Gastroesophageal sphincter (tissue), 4 donors: ENCODE results near the gene KLHL29. TPM values are rescaled to one million over a fixed set of nuclear protein-coding genes. Genes with fewer than 3 reads are reported as not detected.
A peak's percentile ranks its signal among the peaks of the same experiment; 100 is the strongest.

Experiments used
- ATAC-seq: fragments of 150-250 bp; one replicate; pipeline ENCODE4 v1.9.1; 2016; ENCODE audit warnings: mild to moderate bottlenecking, moderate library complexity
- H3K27ac ChIP-seq, 4 donors: fragments of 200-600 bp; sonication (generic) in 3 of 4; 1 replicate in 3 of 4; 2 replicates in 1 of 4; pipeline ENCODE4 v1.5.1; 2016 to 2019
- H3K27me3 ChIP-seq: fragments of 200-600 bp; sonication (generic); one replicate; pipeline ENCODE4 v1.5.1; 2019
- H3K36me3 ChIP-seq, 2 donors: fragments of 200-600 bp; sonication (generic); one replicate each; pipeline ENCODE4 v1.5.1; 2019; ENCODE audit warnings: control low read depth in 1 of 2
- H3K4me1 ChIP-seq, 3 donors: fragments of 200-600 bp; sonication (generic); 1 replicate in 2 of 3; 2 replicates in 1 of 3; pipeline ENCODE4 v1.5.1; 2016 to 2019; ENCODE audit warnings: control low read depth in 2 of 3
- H3K4me3 ChIP-seq, 2 donors: fragments of 200-600 bp; sonication (generic); one replicate each; pipeline ENCODE4 v1.5.1; 2019; ENCODE audit warnings: mild to moderate bottlenecking in 1 of 2, moderate library complexity in 1 of 2
- H3K9me3 ChIP-seq, 3 donors: fragments of 200-600 bp; sonication (generic); one replicate each; pipeline ENCODE4 v1.5.1; 2017 to 2019; ENCODE audit warnings: control low read depth in 2 of 3
- EP300 ChIP-seq: sonication (generic); formaldehyde crosslinking; IDR thresholded peaks from one replicate; pipeline ENCODE4 v1.6.1; 2017; ENCODE audit warnings: antibody characterized with exemption, mild to moderate bottlenecking
- POLR2A ChIP-seq, 2 donors: fragments of 450-650 bp; IDR thresholded peaks; one replicate each; pipeline ENCODE4 v1.6.1; 2017; ENCODE audit warnings: antibody characterized with exemption in 2 of 2, mild to moderate bottlenecking in 2 of 2, moderate library complexity in 1 of 2
- POLR2AphosphoS5 ChIP-seq: sonication (generic); formaldehyde crosslinking; IDR thresholded peaks from one replicate; pipeline ENCODE4 v1.6.1; 2017; ENCODE audit warnings: antibody characterized with exemption
- WGBS, 2 donors: methylation state at CpG; one replicate each; pipeline ENCODE4 v1.1.5; 2018; ENCODE audit warnings: low coverage in 1 of 2; 5-methylcytosine and 5-hydroxymethylcytosine counted together
- total RNA-seq, 4 donors: library from RNA; depleted of rRNA; stranded (reverse); fragments of >200 nt; gene quantifications; one replicate each; pipeline ENCODE4 v1.1.0, GENCODE V29; 2016
- TF ChIP-seq, protein P1 (sequence below), 4 experiments: fragments of 200-600 bp in 2 of 4; fragments of 450-650 bp in 2 of 4; sonication (generic) in 1 of 4; IDR thresholded peaks; one replicate each; pipeline ENCODE4 v1.5.1; 2017 to 2019; ENCODE audit warnings: antibody characterized with exemption in 4 of 4, mild to moderate bottlenecking in 2 of 4, moderate library complexity in 2 of 4

The KLHL29 gene
- total RNA-seq, 4 donors from 2014 or later = 15.2 to 31.5 (median 24.2) TPM

DNA sequence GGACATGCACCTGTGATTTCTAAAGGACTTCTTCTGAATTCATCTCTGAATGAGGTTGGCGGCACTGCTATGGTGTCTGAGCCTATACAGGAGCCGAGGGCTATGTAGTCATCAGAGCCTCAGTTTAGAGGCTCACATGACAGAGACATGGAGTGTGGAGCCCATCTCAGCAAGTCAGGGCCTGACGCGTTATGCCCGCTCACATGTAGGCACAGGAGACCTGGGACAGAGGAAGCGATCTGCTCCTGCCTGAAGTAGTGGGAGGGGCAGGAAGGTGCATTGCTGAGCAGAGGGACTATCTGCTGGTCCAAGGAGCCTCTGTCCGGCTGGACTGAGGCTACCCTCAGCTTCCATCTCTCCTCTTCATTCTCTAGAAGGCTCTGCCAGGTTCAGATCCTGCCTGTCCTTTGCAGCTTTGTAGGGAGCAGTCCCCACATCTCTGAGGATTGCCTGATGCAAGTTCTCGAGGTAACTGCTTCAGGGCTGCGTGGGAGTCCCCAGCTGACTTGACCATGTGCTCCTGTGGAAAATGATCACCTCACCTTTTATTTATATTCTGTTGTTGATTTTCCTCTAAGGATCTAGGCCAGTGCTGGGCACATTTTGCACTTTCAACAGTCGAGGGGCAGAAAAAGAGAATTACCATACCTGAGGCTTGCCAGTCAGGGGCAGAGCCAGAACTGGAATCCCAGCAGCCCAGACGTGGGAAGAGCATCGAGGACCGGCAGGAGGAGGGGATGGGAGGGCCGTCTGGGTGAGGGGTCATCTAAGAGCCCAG lies 16.6 kb downstream of the KLHL29 start:
- no peak overlapping the region for H3K27ac ChIP-seq
- WGBS, 2 donors = 92 to 100% methylated on average over 1 to 4 of the region's 14 CpGs
- no peaks in the 10 kb centered on the region for H3K36me3 ChIP-seq

GRCh38 chr2:23402205-23402740 lies 17.3 kb downstream of the KLHL29 start:
- peaks cover 3 to 40% (median 8%) of the 10 kb centered on the region in 3 donors for H3K4me1 ChIP-seq
- no peak for ATAC-seq
- H3K9me3 ChIP-seq = no peaks in the 10 kb centered on the region
- H3K27me3 ChIP-seq = no peaks in the 10 kb centered on the region
- H3K36me3 ChIP-seq = no peaks in the 10 kb centered on the region
- H3K4me3 ChIP-seq = no peak overlapping the region
- WGBS, 2 donors = 74% methylated on average over 5 of the region's 6 CpGs; no CpG with 5 or more reads in 1 of the 2 donors
- TF ChIP-seq, protein P1, sequence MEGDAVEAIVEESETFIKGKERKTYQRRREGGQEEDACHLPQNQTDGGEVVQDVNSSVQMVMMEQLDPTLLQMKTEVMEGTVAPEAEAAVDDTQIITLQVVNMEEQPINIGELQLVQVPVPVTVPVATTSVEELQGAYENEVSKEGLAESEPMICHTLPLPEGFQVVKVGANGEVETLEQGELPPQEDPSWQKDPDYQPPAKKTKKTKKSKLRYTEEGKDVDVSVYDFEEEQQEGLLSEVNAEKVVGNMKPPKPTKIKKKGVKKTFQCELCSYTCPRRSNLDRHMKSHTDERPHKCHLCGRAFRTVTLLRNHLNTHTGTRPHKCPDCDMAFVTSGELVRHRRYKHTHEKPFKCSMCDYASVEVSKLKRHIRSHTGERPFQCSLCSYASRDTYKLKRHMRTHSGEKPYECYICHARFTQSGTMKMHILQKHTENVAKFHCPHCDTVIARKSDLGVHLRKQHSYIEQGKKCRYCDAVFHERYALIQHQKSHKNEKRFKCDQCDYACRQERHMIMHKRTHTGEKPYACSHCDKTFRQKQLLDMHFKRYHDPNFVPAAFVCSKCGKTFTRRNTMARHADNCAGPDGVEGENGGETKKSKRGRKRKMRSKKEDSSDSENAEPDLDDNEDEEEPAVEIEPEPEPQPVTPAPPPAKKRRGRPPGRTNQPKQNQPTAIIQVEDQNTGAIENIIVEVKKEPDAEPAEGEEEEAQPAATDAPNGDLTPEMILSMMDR (IDR thresholded peaks at IDR 0.05) = no peak
- TF ChIP-seq POLR2A (IDR thresholded peaks at IDR 0.05) = no peak
- no peak for TF ChIP-seq POLR2AphosphoS5
- no peak for TF ChIP-seq EP300
- H3K27ac ChIP-seq = no peak overlapping the region

More for the DNA sequence above, 16.6 kb downstream of the KLHL29 start:
- no peak for ATAC-seq
- TF ChIP-seq POLR2AphosphoS5 = no peak
- TF ChIP-seq, protein P1 (IDR thresholded peaks at IDR 0.05) = no peak
- TF ChIP-seq EP300 = no peak
- no peak for TF ChIP-seq POLR2A (IDR thresholded peaks at IDR 0.05)
- H3K4me3 ChIP-seq = no peak overlapping the region
- H3K4me1 ChIP-seq = peaks cover 3 to 40% (median 8%) of the 10 kb centered on the region in 3 donors
- H3K27me3 ChIP-seq = no peaks in the 10 kb centered on the region
- H3K9me3 ChIP-seq = no peaks in the 10 kb centered on the region

DNA sequence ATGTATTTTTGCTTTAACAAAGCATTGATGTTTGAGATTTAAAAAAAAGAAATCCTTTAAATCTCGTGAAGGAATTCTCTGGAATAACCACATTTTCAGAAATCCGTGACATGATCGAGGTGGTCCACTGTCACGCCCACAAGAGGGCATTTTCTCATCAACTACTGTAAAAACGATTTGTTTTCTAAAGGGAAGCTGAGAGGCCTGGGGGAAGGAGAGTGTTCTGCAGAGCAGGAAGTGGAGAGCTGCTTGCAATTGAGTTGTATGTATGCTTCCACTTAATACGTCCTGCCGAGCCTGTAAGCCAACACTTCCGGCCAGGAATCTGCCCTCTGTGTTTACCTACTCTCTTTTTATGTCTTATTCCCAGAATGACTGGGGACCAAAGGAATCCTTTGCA lies 19.4 kb downstream of the KLHL29 start:
- no peaks in the 10 kb centered on the region for H3K36me3 ChIP-seq
- peak overlapping the region in 3 of 4 donors; percentile 13 to 66 (median 59) for H3K27ac ChIP-seq
- peaks cover 3 to 40% (median 8%) of the 10 kb centered on the region in 3 donors for H3K4me1 ChIP-seq
- no peak for TF ChIP-seq POLR2A (IDR thresholded peaks at IDR 0.05)
- TF ChIP-seq, protein P1 (IDR thresholded peaks at IDR 0.05) = peak in 2 of 4 experiments; percentile 29 to 38
- no peak overlapping the region for H3K4me3 ChIP-seq
- H3K9me3 ChIP-seq = no peaks in the 10 kb centered on the region
- WGBS, 2 donors = 0 to 8% methylated on average over 8 of the region's 8 CpGs
- ATAC-seq = peak; percentile 40
- H3K27me3 ChIP-seq = no peaks in the 10 kb centered on the region

DNA sequence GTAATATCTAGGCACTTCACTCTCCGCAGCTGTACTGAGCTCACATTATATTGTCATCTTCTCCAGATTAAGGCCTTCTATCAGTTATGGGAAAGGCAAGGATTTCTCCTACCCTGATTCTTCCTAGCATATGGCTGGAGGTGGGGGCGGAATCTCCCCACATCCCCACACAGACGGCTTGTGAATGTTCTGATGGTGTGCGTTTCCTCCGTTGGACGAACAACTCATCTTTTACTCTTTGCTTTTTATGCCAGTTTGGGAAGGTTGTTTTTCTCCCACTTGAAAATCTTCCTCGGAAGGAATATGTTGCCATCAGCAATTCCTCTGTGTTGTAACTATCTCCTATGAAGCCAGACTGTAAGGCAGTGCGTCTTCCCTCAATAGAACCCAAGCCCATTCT lies 24.3 kb downstream of the KLHL29 start:
- no peak overlapping the region for H3K27ac ChIP-seq
- H3K4me3 ChIP-seq = no peak overlapping the region
- H3K9me3 ChIP-seq = no peaks in the 10 kb centered on the region
- peaks cover 3 to 54% (median 6%) of the 10 kb centered on the region in 3 donors for H3K4me1 ChIP-seq
- no peaks in the 10 kb centered on the region for H3K27me3 ChIP-seq
- no peak for ATAC-seq
- 94 to 97% methylated on average over 8 of the region's 8 CpGs for WGBS, 2 donors
- TF ChIP-seq POLR2A (IDR thresholded peaks at IDR 0.05) (no peak), EP300 (no peak), POLR2AphosphoS5 (no peak)
- TF ChIP-seq, protein P1 (IDR thresholded peaks at IDR 0.05) = no peak
- H3K36me3 ChIP-seq = no peaks in the 10 kb centered on the region

DNA sequence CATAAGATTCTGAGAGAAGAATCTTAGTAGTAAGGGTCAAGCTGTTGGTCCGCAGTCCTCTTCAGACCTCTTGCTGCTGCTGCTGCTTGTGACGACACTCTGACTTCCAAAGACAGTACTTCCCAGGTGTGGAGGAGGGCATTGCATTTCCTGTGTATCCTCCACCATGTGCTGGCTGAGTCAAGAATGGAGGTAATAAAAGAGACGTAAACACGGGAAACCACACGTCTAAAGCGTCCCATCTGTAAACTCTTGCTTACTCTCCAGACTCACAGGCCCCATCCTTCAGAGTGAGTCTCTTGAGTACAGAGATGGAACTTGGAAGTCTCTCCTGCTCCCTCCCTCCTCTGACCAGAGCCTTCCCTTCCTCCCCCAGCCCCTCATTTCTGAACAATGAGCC lies 25.6 kb downstream of the KLHL29 start:
- Histone ChIP-seq H3K4me1 (peaks cover 0 to 56% (median 0%) of the 10 kb centered on the region in 3 donors), H3K27ac (no peak overlapping the region), H3K27me3 (no peaks in the 10 kb centered on the region), H3K36me3 (no peaks in the 10 kb centered on the region), H3K4me3 (no peak overlapping the region), H3K9me3 (no peaks in the 10 kb centered on the region)
- ATAC-seq = no peak
- TF ChIP-seq, protein P1 (IDR thresholded peaks at IDR 0.05) = no peak
- TF ChIP-seq EP300 = no peak
- TF ChIP-seq POLR2AphosphoS5 = no peak
- no peak for TF ChIP-seq POLR2A (IDR thresholded peaks at IDR 0.05)
- 92% methylated on average over 2 to 6 of the region's 6 CpGs for WGBS, 2 donors
